Keratinocyte (primary cell): ENCODE data around the gene PNMA6F. TPM values are rescaled to one million over a fixed set of nuclear protein-coding genes. Genes with fewer than 3 reads are reported as not detected.

Experiments used
- DNase-seq: peaks from one replicate; pipeline ENCODE4 v3.0.0-alpha.2; 2011; ENCODE audit warnings: low read depth, missing footprints, low spot score
- FAIRE-seq: peaks from 2 replicates; lab custom pipeline; 2011; peaks lifted over from hg19 to GRCh38; lab: Jason Lieb, UNC
- H2AFZ ChIP-seq: 2 replicates; pipeline ENCODE4 v1.6.0; 2012; ENCODE audit warnings: low read length, control low read depth, inconsistent platforms; ENCODE audit not compliant: control insufficient read depth
- H3K27ac ChIP-seq: 2 replicates; pipeline ENCODE4 v1.5.1; 2011; ENCODE audit warnings: low read length; ENCODE audit not compliant: control insufficient read depth, insufficient read depth
- H3K27me3 ChIP-seq: 3 replicates; pipeline ENCODE4 v1.6.0; 2011; ENCODE audit warnings: low read length; ENCODE audit not compliant: control insufficient read depth, insufficient read depth; ENCODE audit errors: extremely low read depth
- H3K36me3 ChIP-seq, 2 experiments: 2 replicates in 1 of 2; 3 replicates in 1 of 2; pipeline ENCODE4 v1.5.1; 2011; ENCODE audit warnings: low read length in 2 of 2, mild to moderate bottlenecking in 1 of 2; ENCODE audit not compliant: control insufficient read depth in 2 of 2, insufficient read depth in 2 of 2; ENCODE audit errors: extremely low read depth in 1 of 2
- H3K4me1 ChIP-seq: 3 replicates; pipeline ENCODE4 v1.5.1; 2011; ENCODE audit warnings: low read length; ENCODE audit not compliant: control insufficient read depth, insufficient read depth; ENCODE audit errors: extremely low read depth
- H3K4me2 ChIP-seq: 3 replicates; pipeline ENCODE4 v1.6.0; 2011; ENCODE audit warnings: low read depth, low read length; ENCODE audit not compliant: control insufficient read depth, insufficient read depth; ENCODE audit errors: extremely low read depth
- H3K4me3 ChIP-seq, 3 experiments: fragments of 200-600 bp in 1 of 3; sonication (generic) in 1 of 3; 2 replicates in 2 of 3; 3 replicates in 1 of 3; pipeline ENCODE4 v1.5.1; 2011 to 2016; ENCODE audit warnings: low read length in 3 of 3, mild to moderate bottlenecking in 3 of 3, control low read depth in 2 of 3, inconsistent platforms in 1 of 3, low read depth in 1 of 3, mixed read lengths in 1 of 3, mixed run types in 1 of 3, moderate library complexity in 1 of 3; ENCODE audit not compliant: control insufficient read depth in 2 of 3, insufficient read depth in 2 of 3; ENCODE audit errors: extremely low read depth in 1 of 3
- H3K79me2 ChIP-seq: 2 replicates; pipeline ENCODE4 v1.6.0; 2012; ENCODE audit warnings: low read length; ENCODE audit not compliant: control insufficient read depth, insufficient read depth
- H3K9ac ChIP-seq: 3 replicates; pipeline ENCODE4 v1.6.0; 2011; ENCODE audit warnings: low read length; ENCODE audit not compliant: control insufficient read depth, insufficient read depth; ENCODE audit errors: extremely low read depth
- H3K9me1 ChIP-seq: 3 replicates; pipeline ENCODE4 v1.6.0; 2011; ENCODE audit warnings: low read length; ENCODE audit not compliant: control insufficient read depth, insufficient read depth; ENCODE audit errors: extremely low read depth
- H3K9me3 ChIP-seq: 2 replicates; pipeline ENCODE4 v1.5.1; 2012; ENCODE audit warnings: low read depth, low read length; ENCODE audit not compliant: control insufficient read depth
- H4K20me1 ChIP-seq: 3 replicates; pipeline ENCODE4 v1.6.0; 2011; ENCODE audit warnings: low read length; ENCODE audit not compliant: control insufficient read depth, insufficient read depth; ENCODE audit errors: extremely low read depth
- CTCF ChIP-seq, 3 experiments: IDR thresholded peaks in 1 of 3; conservative IDR thresholded peaks in 1 of 3; optimal IDR thresholded peaks in 1 of 3; 2 replicates in 2 of 3; 3 replicates in 1 of 3; pipeline versions ENCODE3 to v1.5.1; 2011; ENCODE audit warnings: low read length in 3 of 3, mild to moderate bottlenecking in 3 of 3, moderate library complexity in 2 of 3, control low read depth in 1 of 3, inconsistent platforms in 1 of 3; ENCODE audit not compliant: insufficient read depth in 2 of 3; ENCODE audit errors: extremely low read depth in 1 of 3
- EZH2 ChIP-seq: IDR thresholded peaks from one replicate; pipeline ENCODE4 v1.6.1; 2012; ENCODE audit warnings: inconsistent platforms, mild to moderate bottlenecking, low read length, moderate library complexity
- dilution Hi-C: fragments of 300-500 bp; cut with MboI; formaldehyde crosslinking; loops from one replicate; pipeline ENCODE4 v1.7.0; 2020; ENCODE audit warnings: low sequenced_read_pairs; ENCODE audit not compliant: extremely low pct_ligation_motif_present
- polyA minus RNA-seq, 3 experiments: library from RNA; depleted of rRNA, polyadenylated mRNA; stranded (reverse); fragments of >200 nt; gene quantifications; 1 replicate in 1 of 3; 2 replicates in 1 of 3; 3 replicates in 1 of 3; pipeline ENCODE4 v1.2.3, GENCODE V29; 2011
- polyA plus RNA-seq, 5 experiments: library from polyadenylated mRNA; depleted of rRNA in 3 of 5; stranded (reverse) in 3 of 5; stranded (forward) in 1 of 5; unstranded in 1 of 5; fragments of >200 nt; gene quantifications; 1 replicate in 1 of 5; 2 replicates in 3 of 5; 3 replicates in 1 of 5; pipeline versions ENCODE4 v1.2.1 to v1.2.3, GENCODE V29; 2011 to 2012; ENCODE audit warnings: missing spikeins in 2 of 5, low read depth in 1 of 5, low replicate concordance in 1 of 5

PNMA6F gene
- polyA plus RNA-seq (not detected in 3 replicates), polyA minus RNA-seq (not detected in 3 replicates)
- polyA plus RNA-seq (2011; ENCODE audit: low read depth): not detected
- polyA plus RNA-seq (2011; cell fraction: cytosol; rRNA removed): not detected in 2 replicates
- polyA plus RNA-seq (2011; cell fraction: nucleus; rRNA removed): not detected in 2 replicates
- not detected in 2 replicates for polyA plus RNA-seq (2012; ENCODE audit: low replicate concordance)
- polyA minus RNA-seq (2011; cell fraction: cytosol; rRNA and poly(A)+ RNA removed): not detected
- polyA minus RNA-seq (2011; cell fraction: nucleus; rRNA and poly(A)+ RNA removed): not detected in 2 replicates

DNA sequence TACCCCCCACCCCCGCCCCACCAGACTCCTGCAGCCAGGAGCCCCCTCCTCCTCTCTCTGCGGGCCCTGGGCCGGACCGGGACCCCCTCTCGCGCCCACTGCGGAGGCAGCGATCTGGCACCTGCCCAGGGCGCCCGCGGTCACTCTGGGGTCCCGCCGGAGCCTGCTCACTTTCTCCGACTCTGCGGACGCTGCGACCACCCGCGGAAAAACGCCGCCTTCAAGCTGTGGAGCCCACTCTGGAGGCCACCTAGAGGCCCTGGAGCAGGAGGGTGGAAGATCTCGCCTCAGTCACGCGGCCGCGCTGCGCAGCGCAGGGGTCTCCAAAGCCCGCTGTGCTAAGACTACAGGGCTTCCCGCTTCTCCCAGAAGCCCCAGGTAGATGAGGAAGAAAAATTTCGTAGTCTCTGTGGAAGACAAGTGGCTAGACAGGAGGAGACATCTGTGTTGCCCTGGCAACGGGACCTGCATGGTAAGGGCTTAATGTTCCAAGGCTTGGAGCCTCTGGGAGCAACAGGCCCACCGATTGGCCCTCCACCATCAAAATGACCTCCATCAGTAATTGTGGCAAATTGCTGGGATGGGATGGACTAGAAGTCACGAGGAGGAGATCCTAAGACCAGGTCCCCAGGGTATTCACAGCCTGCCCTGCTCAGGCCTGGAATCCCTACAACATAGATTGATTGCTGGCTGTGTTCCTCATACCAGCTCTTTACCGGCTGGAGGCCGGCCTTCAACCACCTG, at the start of gene PNMA6F:
Gene PNMA6F, minus strand, starts transcription at position 387 of the 744 bp plus-strand sequence. CDS start 1,093 bp downstream, outside the sequence.
- H2AFZ ChIP-seq: no peak within 1 kb of the TSS
- no peak for DNase-seq
- no peaks in the 10 kb centered on the region for H3K4me1 ChIP-seq
- dilution Hi-C loops: no loop called here
- no peaks in the 10 kb centered on the region for H3K79me2 ChIP-seq
- no peaks in the 10 kb centered on the region for H3K9me1 ChIP-seq
- H3K9ac ChIP-seq: no peak within 1 kb of the TSS
- no peaks in the 10 kb centered on the region for H4K20me1 ChIP-seq
- no peak within 1 kb of the TSS for H3K4me3 ChIP-seq
- no peaks in the 10 kb centered on the region for H3K36me3 ChIP-seq
- H3K27me3 ChIP-seq: peaks cover 7% of the 10 kb centered on the region
- no peak within 1 kb of the TSS for H3K4me2 ChIP-seq
- no peak for FAIRE-seq
- no peaks in the 10 kb centered on the region for H3K9me3 ChIP-seq
- no peak for TF ChIP-seq EZH2
- TF ChIP-seq CTCF (optimal IDR thresholded peaks at IDR 0.05 in 1 of 3, IDR thresholded peaks at IDR 0.05 in 1 of 3, conservative IDR thresholded peaks at IDR 0.05 in 1 of 3; ENCODE audit: extremely low read depth in 1 of 3, insufficient read depth in 2 of 3, low read length in 3 of 3): no peak
- H3K27ac ChIP-seq: no peak within 1 kb of the TSS

DNA sequence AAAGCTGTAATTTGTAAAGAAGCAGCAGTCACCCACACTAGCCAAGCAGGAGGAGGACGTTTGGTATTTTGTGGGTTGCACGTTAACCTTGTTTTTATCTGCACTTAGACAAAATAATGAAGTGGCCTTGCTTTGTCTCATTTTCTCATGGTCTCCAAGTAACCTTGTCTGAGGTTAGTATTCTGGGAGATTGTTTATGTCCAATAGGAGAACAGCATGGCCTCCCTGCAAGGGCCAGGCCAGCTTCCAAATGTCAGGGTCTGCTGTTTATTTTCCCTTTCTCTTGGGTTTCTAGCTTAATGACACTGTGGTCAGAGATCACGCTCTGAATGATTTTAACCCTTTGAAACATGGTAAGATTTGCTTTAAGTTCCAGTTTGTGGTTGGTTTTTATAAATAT, 49.7 kb upstream of the PNMA6F start:
- H3K9ac ChIP-seq: no peak overlapping the region
- no peak overlapping the region for H3K4me2 ChIP-seq
- no peaks in the 10 kb centered on the region for H3K9me1 ChIP-seq
- H3K27me3 ChIP-seq: no peaks in the 10 kb centered on the region
- FAIRE-seq (no peak), DNase-seq (no peak)
- no peaks in the 10 kb centered on the region for H3K36me3 ChIP-seq
- no peak overlapping the region for H2AFZ ChIP-seq
- no peaks in the 10 kb centered on the region for H3K79me2 ChIP-seq
- TF ChIP-seq EZH2: no peak
- TF ChIP-seq CTCF (optimal IDR thresholded peaks at IDR 0.05 in 1 of 3, IDR thresholded peaks at IDR 0.05 in 1 of 3, conservative IDR thresholded peaks at IDR 0.05 in 1 of 3; ENCODE audit: extremely low read depth in 1 of 3, insufficient read depth in 2 of 3, low read length in 3 of 3): no peak
- H3K4me1 ChIP-seq: no peaks in the 10 kb centered on the region
- no peaks in the 10 kb centered on the region for H3K9me3 ChIP-seq
- no peak overlapping the region for H3K27ac ChIP-seq
- no peak overlapping the region for H3K4me3 ChIP-seq
- dilution Hi-C loops: no loop called here
- H4K20me1 ChIP-seq: no peaks in the 10 kb centered on the region
